Stimulated activated CD4-positive, alpha-beta T cell treated with anti-CD3 and anti-CD28 coated beads, Interleukin-15, amount 100 ng/mL, for 24 hours (primary cell): Measurements from ENCODE around the gene LPO.

ENCODE experiments used
- DNase-seq: peaks from one replicate; pipeline ENCODE4 v3.0.0-alpha.2; 2020

LPO gene

GRCh38 chr17:58229881-58230280 is 8.5 kb upstream of the LPO start:
- no peak for DNase-seq

DNA sequence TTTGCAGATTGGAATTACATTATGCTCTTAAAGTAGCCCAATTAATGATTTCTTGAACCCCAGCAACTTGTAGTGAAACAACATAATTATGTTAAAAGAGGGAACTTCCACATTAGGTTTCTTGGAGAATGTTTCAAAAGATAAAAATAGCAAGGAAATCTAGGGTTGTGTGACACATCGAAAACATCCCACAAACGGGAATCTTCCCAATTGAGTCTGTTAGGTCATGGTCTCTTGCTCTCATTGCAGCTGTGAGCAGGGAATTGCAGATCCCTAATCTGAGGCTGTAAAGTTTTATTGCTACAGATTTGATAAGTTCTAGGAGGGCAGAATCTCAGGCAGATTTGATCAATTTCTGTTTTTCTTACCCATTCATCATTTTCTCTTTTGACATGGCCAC is 6.7 kb upstream of the LPO start:
- DNase-seq = no peak

DNA sequence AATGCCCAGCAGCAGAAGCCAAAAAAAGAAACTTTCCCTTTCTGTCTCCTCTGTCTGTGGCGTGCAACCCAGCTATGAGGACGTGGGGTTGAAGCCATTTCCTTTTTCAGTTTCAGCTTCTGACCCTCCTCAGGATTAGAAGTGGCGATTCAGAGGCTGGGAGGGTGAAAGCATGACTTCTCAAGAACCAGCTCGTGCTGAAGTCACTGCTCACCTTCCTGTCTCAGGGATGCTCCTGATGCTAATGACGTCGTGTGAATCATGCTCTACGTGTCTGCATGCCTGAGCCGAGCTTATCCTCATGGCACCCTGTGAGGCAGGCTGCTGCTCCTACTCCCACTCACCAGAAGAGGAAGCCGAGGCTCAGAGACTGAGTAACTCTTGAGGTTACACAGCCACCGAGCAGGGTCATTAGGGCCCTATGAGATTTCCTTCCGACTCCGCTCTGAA is 5.7 kb upstream of the LPO start:
- DNase-seq = peak; percentile 56

DNA sequence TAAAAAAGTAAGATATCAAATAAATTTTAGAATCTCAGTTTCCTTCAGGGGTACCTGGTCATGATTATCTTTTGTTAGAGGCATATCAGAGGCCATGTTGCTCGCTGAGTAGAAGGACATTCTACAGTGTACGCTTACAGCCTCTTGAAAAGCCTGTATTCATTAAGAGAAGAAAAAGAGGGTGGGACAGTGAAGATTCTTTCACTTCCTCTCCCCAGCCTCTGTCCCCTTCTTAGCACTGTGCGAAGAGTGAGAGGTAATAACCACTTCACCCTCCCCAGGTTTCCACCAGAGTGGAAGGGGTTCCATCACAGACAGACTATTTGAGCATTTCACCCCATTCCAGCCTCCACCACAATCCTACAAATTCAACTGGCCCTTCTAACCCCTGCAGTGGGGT is 4.8 kb upstream of the LPO start:
- DNase-seq = no peak

DNA sequence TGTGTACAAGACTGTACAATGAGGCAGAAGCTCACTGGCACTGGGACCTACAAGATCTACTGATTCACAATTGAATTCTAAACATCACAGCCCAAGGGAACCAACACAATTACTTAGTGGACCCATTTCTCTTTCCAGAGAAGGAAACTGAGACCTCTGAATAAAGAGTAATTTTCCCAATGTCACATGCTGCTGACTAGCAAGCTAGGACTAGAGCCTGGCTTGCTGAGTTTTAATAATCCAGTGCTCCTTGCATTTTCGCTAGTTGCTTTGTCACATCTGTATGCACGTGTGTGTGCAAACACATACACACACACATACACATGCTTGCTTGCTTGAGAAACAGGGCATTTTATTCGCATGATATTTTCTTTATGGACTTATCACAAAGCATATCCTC is 3.9 kb upstream of the LPO start:
- no peak for DNase-seq

DNA sequence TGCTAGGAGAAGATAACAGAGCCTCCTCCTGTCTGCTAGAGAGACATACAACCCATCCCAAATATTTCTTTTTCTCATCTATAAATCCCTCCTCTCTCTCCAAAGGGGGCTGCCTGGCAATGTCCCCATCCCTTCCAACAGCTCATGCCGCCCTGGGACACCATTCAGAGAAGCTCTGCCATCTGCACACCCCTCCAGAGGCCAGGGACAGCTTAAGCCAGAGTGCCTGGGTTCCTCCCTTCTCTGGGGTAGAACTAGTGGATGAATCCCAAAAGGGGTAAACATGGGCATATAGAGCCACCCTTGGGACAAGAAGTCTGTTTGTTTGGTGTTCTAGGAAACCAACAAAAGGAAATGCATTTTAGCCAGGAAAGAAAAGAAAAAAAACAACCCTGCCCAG is 2.6 kb upstream of the LPO start:
- no peak for DNase-seq

DNA sequence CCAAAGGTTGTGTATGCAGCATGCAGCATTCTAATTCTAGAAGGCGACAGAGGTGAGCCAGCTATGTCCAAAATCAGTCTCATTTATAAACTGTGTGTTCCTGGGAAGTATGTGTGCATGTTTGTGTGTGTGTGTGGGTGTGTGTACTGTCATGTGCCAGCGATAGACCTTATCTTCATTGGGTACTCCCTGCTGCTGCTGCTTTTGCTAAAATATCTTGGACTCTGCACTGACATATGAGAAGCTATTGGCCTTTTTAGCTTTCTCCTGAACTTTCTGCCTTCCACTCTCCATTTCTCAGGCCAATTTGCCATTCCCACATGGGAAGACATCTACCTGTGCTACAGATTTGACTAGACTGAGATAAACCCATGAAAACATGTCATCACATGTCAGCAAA is 2.0 kb upstream of the LPO start:
- DNase-seq = no peak

DNA sequence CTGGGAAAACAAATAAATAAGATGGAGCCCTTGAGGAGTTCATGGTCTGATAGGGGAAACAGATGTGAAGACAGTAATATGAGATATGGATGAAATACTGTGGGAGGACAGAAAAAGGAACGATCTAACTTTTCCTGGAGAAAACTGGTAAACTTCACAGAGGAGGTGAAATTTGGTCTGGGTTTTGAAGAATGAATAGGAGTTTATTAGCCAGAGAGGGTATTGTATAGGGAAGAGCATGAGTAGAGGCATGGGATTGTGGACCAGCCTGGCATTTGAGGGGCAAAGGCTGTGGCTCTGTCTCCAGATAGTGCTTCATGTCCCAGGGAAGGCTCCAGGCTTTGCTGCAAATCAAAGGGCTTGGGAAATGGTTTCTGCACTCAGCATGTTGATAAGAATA is 1.6 kb downstream of the LPO start:
- no peak for DNase-seq

- DNase-seq = peak; percentile 50
Observed at GRCh38 chr17:58242171-58242784, 3.9 kb downstream of the LPO start.

- DNase-seq = no peak
Observed at GRCh38 chr17:58244963-58245362, 6.6 kb downstream of the LPO start.

GRCh38 chr17:58245428-58246103 is 7.2 kb downstream of the LPO start:
- no peak for DNase-seq

DNA sequence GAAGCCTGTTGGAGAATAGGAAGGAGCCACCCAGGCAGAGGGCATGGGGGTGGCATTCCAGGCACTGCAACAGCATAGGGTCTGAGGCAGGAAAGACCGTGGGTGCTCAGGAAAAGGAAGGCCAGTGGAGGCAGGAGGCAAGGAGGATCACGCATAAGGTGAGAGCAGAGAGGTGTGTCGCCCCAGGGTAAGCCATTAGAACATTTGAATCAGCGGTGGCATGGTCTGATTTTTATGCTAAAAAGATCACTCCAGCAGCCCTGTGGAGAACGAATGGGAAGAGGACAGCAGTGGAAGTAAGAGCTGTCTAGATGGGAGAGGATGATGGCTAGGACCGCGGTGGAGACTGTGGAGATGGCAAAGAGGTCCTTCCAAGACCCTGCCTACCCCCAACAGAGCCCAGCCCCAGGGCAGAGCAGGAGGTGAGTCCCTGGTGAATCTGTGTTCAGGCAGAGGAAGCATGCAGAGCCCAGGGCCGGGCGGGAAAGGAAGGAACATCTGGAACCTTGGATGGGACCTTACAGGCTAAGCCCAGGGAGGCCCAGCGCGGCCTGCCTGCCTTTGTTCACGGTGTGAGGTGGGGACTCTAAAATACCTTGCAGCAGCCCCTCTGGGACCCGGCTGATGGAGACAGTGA is 7.8 kb downstream of the LPO start:
- no peak for DNase-seq

- no peak for DNase-seq
Observed at GRCh38 chr17:58246781-58247180, 8.4 kb downstream of the LPO start.

DNA sequence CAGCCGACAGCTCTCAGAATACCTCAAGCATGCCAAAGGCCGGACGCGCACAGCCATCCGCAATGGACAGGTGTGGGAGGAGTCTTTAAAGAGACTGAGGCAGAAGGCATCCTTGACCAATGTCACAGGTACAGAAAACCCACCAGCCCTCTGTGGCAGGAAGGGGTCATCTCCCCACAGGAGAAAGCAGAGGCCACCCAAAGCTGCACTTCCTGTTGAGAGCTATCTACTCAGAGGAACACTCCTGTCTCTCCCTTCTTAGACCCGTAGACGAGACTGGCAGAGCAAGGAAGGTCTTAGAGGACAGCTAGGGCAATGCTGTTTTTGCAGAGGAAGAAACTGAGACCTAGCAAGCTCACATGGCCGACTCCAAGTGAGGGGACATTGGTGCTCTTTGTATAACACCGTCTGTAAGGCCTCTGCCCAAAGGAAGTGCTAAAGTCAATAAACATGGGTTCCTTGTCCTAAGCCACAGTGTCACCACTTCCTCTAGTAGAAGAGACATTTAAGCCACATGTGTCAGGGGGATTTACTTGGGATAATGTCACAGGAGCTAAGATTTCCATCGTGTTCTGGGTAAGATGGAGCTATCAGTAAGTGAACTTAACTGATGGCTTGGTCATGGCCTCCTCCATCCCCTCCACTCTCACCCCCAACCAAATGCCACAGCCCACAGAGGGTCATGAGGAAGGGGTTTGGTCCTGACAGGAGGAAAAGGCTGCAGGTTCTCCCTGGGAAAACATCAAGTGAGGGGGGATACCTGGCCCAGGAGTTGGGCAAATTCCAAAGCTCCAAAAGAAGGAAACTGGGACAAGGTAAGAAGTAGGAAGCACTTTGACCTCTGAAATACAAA is 9.4 kb downstream of the LPO start:
- no peak for DNase-seq

GRCh38 chr17:58248955-58249269 is 10.5 kb downstream of the LPO start:
- no peak for DNase-seq

DNA sequence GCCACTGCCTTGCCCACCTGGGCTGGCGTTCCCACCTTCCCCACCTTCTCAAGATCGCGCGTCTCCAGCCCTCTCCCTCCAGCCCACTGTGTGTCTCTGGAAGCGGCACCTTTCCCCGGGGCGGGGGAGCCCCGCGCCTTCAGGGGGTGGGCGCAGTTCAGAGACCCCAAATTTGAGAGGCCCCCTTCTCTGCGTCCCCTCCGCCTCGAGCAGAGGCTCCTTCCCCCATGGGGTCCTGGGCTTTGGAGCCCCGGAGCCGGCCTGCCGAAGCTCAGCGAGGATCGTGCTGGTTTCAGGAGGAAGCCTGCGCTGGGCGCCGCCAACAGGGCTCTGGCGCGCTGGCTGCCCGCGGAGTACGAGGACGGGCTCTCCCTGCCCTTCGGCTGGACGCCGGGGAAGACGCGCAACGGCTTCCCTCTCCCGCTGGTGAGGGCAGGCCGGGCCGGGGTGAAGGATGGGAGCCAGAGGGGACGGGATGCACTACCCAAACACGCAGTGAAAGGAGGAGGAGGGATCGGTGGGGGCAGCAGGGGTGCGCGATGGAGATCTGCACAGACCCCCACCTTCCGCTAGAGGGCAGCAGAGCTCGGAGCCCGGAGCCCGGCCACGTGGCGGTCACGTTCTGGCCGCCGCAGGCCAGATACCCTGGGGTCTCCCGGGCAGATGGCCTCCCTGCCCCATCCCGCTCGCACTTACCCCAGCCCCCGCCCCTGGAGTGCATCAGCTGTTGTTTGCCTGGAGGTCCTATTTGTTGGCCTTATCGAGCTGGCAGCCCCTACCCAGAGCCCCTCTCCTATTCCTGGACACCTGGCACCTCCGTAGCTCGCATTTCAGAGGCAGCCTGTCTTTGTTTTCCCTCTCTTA is 11.1 kb downstream of the LPO start:
- DNase-seq = peak; percentile 83

DNA sequence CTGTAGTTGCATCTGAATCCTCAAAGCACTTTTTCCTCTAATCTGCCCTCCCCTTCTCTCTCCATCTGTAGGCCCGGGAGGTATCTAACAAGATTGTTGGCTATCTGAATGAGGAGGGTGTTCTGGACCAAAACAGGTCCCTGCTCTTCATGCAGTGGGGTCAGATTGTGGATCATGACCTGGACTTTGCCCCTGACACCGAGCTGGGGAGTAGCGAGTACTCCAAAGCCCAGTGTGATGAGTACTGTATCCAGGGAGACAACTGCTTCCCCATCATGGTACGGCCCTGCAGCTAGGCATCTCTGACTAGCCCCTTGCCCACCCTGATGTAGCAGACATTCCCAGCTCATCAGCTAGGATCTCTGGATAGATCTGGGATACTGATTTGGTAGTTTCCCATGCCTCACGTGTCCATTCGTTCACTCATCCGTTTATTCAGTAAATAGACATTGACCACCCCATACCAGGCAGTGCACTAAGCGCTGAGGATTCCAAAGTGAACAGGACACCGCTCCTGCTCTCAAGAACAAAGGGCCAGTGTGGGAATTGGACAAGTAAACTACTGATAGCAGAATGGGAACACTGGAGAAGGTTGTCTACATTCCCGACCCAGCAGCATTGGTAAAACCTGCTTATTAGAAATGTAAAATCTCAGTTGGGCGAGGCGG is 12.1 kb downstream of the LPO start:
- DNase-seq = no peak

GRCh38 chr17:58252141-58252540 is 13.8 kb downstream of the LPO start:
- no peak for DNase-seq

- DNase-seq = no peak
Observed at GRCh38 chr17:58253082-58253481, 14.7 kb downstream of the LPO start.

DNA sequence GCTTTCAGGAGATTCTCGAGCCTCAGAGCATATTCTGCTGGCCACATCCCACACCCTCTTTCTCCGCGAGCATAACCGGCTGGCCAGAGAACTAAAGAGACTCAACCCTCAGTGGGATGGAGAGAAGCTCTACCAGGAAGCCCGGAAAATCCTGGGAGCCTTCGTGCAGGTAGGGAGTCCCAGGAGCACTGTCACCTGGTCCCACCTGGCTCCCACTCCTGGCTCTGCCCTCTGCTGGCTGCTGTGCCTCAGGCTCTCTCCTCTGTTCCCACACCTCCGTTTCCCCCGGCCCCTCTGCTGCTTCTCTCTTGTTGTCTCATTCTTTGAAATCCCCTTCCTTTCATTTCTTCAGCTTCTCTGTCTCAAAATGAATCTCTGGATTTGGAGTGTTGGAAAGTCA is 16.4 kb downstream of the LPO start:
- no peak for DNase-seq

DNA sequence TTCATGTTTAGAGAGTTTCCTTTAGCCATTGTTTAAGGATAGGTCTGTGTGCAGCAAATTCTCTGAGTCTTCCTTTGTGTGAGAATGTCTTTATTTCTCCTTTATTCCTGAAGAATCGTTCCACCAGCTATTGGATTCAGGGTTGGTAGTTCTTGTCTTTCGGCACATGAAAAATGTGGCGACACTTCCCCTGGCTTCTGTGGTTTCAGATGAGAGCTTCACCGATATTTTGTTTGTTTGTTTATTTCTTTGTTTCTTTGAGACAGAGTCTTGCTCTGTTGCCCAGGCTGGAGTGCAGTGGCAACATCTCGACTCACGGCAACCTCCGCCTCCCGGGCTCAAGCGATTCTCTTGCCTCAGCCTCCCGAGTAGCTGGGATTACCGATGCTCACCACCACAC is 23.8 kb downstream of the LPO start:
- DNase-seq = no peak

DNA sequence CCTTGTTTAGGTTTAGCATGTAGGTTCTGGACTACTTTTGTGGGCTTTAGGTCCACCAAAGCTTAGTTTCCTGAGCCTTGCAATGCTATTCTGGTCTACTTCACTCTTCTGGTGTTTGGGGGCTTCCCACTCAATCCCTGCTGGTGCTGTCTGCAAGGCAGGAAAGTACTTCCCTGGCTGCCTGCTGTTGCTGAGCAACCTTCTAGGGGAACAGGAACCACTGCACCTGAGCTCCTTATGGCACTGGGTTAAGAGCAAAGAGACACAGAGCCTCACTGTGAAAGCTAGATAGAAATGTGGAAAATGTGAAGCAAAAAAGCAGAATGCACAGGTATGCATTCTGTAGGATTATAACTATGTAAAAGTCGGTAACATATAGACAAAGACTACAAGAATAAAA is 25.4 kb downstream of the LPO start:
- DNase-seq = no peak
